ENCODE data around the gene SMIM31. TPM values are rescaled to one million over a fixed set of nuclear protein-coding genes. Genes with fewer than 3 reads are reported as not detected.

Gene SMIM31
- total RNA-seq, 1 experiment from 2014 or later = not detected

DNA sequence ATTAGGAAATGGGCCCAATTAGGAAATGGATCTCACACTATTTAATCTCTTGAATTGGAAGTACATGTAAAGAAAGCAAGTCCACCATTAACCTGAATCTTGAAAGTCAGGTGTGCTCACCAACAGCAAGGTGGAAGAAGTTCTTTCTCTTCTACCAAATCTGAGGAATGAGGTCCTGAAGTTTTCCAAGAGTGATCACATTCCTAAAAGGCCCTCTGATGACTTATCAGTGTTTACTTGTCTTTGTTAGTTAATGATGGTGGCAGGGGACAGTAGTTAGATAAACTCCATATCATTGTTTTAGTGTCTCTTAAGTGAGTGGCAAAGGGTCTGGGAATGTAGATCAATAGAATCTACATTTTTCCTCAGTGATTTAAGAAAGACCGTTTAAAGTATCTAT is 61.8 kb downstream of the SMIM31 start:
- no peak overlapping the region for H4K91ac ChIP-seq (ENCODE audit: insufficient read length, low read depth, low read length)
- no peak overlapping the region for H2BK12ac ChIP-seq (ENCODE audit: insufficient read length, low read depth, low read length)
- no peak overlapping the region for H2AFZ ChIP-seq (ENCODE audit: low read length)
- H3K23me2 ChIP-seq (ENCODE audit: insufficient read length, low read depth, low read length, poor library complexity, severe bottlenecking) = no peaks in the 10 kb centered on the region
- H3T11ph ChIP-seq (ENCODE audit: low read length) = no peak overlapping the region
- no peaks in the 10 kb centered on the region for H3K79me2 ChIP-seq (ENCODE audit: insufficient read depth, low read length)
- H3K27ac Mint-ChIP-seq = peak overlapping the region in 1 of 3 experiments; percentile 19; a peak in 1 of 7 replicates
- H2AK5ac ChIP-seq (ENCODE audit: insufficient read length, low read length) = no peak overlapping the region
- H2BK5ac ChIP-seq (ENCODE audit: insufficient read length, low read length) = no peak overlapping the region
- no peaks in the 10 kb centered on the region for H3K79me1 ChIP-seq (ENCODE audit: insufficient read depth, low read depth, low read length, poor library complexity, severe bottlenecking)
- no peak overlapping the region for H3K27ac ChIP-seq (ENCODE audit: insufficient read length, low read depth, low read length)
- H4K8ac ChIP-seq (replicated peaks; ENCODE audit: insufficient read length, low read depth, low read length) = no peak overlapping the region
- H3K4me1 Mint-ChIP-seq = peaks cover 45 to 49% of the 10 kb centered on the region in 2 experiments
- H3K18ac ChIP-seq (ENCODE audit: insufficient read length, low read depth, low read length) = no peak overlapping the region
- no peak for DNase-seq
- H3K4me1 ChIP-seq (ENCODE audit: insufficient read depth, low read length) = peaks cover 8% of the 10 kb centered on the region
- no peak overlapping the region for H2BK120ac ChIP-seq (ENCODE audit: low read depth, low read length, poor library complexity, severe bottlenecking)
- no peak overlapping the region for H3K56ac ChIP-seq (ENCODE audit: insufficient read length, low read depth, low read length)
- no peaks in the 10 kb centered on the region for H3K36me3 Mint-ChIP-seq (ENCODE audit: insufficient read depth in 1 of 3, low read depth in 3 of 3)
- no peaks in the 10 kb centered on the region for H3K9me3 ChIP-seq (ENCODE audit: control insufficient read depth, low read depth, low read length)
- no CpG with 5 or more reads among the region's 1 CpG for WGBS (ENCODE audit: extremely low coverage, insufficient read length, low lambda C conversion rate)
- H3K4me3 Mint-ChIP-seq = no peak overlapping the region
- no peak overlapping the region for H2BK15ac ChIP-seq (ENCODE audit: low read depth, low read length)
- no peak overlapping the region for H4K5ac ChIP-seq (ENCODE audit: insufficient read length, low read depth, low read length)
- peak overlapping the region; percentile 26 for H2BK20ac ChIP-seq (ENCODE audit: low read depth, low read length, poor library complexity, severe bottlenecking)
- H3K9me3 Mint-ChIP-seq = no peaks in the 10 kb centered on the region
- H3K23ac ChIP-seq (ENCODE audit: insufficient read length, low read depth, low read length) = no peak overlapping the region
- no peak overlapping the region for H3K4me2 ChIP-seq (ENCODE audit: insufficient read depth, insufficient read length, low read length)
- H3K27me3 Mint-ChIP-seq (ENCODE audit: low read depth) = no peaks in the 10 kb centered on the region
- no peak overlapping the region for H3K9ac ChIP-seq (ENCODE audit: extremely low read depth, insufficient read length, low read length)
- no peaks in the 10 kb centered on the region for H3K27me3 ChIP-seq (ENCODE audit: insufficient read depth, low read length)
- H4K20me1 ChIP-seq (ENCODE audit: control insufficient read depth, insufficient read depth, insufficient read length) = no peaks in the 10 kb centered on the region
- no peak overlapping the region for H3K14ac ChIP-seq (ENCODE audit: insufficient read depth, low read length)
- no peak for TF ChIP-seq CTCF (conservative IDR thresholded peaks at IDR 0.05)
- H3K4ac ChIP-seq (ENCODE audit: low read depth, low read length) = no peak overlapping the region
